GM13977 (cell line): ENCODE measurements around the gene TMIGD1.
A peak's percentile ranks its signal among the peaks of the same experiment; 100 is the strongest.

Experiments used
- DNase-seq: peaks from one replicate; pipeline ENCODE4 v3.0.0; 2012; ENCODE audit warnings: low spot score
- CTCF ChIP-seq: IDR thresholded peaks from 2 replicates; pipeline ENCODE4 v1.5.1; 2012; ENCODE audit warnings: mild to moderate bottlenecking, control low read depth; ENCODE audit not compliant: insufficient read depth; ENCODE audit errors: extremely low read depth, missing control alignments
- in situ Hi-C: fragments of 300-500 bp; cut with MboI; formaldehyde crosslinking; loops from one replicate; pipeline ENCODE4 v1.12.0; 2022; ENCODE audit warnings: low sequenced_read_pairs, low pct_unique_long_range_greater_than_20kb, mixed read lengths, inconsistent platforms; ENCODE audit not compliant: unreplicated experiment

TMIGD1 gene

GRCh38 chr17:30278032-30278431 lies 55.8 kb downstream of the TMIGD1 start:
- DNase-seq, result no peak
- TF ChIP-seq CTCF, result peak; percentile 46
- in situ Hi-C loops, result no loop called here

GRCh38 chr17:30275911-30276310 lies 57.9 kb downstream of the TMIGD1 start:
- no peak for DNase-seq
- in situ Hi-C loops, result no loop called here
- no peak for TF ChIP-seq CTCF

- DNase-seq, result no peak
- in situ Hi-C loops, result no loop called here
- TF ChIP-seq CTCF, result no peak
Measured at GRCh38 chr17:30274887-30275286, 59.0 kb downstream of the TMIGD1 start.

- TF ChIP-seq CTCF, result no peak
- DNase-seq, result no peak
- in situ Hi-C loops, result no loop called here
Measured at GRCh38 chr17:30273373-30273772, 60.5 kb downstream of the TMIGD1 start.

GRCh38 chr17:30271102-30271501 lies 62.8 kb downstream of the TMIGD1 start:
- TF ChIP-seq CTCF, result no peak
- DNase-seq, result no peak
- in situ Hi-C loops, result no loop called here

- no peak for TF ChIP-seq CTCF
- DNase-seq, result no peak
- in situ Hi-C loops, result no loop called here
Measured at GRCh38 chr17:30267625-30268024, 66.2 kb downstream of the TMIGD1 start.
